ENCODE results near the gene FOXR1. TPM values are rescaled to one million over a fixed set of nuclear protein-coding genes. Genes with fewer than 3 reads are reported as not detected.

The FOXR1 gene
- total and polyA plus RNA-seq, 2 donors (not counting 3 experiments of a cell fraction or from before 2014, with no cell fraction given) = not detected

GRCh38 chr11:118998388-118998717 lies 26.8 kb downstream of the FOXR1 start:
- Histone ChIP-seq H4K20me1 (replicated peaks; ENCODE audit: control insufficient read depth, extremely low read depth, insufficient read depth, low read length) (no peaks in the 10 kb centered on the region), H3K4me1 (ENCODE audit: control insufficient read depth, extremely low read depth, insufficient read depth, low read length) (peaks cover 18% of the 10 kb centered on the region), H3K27me3 (ENCODE audit: control insufficient read depth in 2 of 2, insufficient read depth in 2 of 2, low read length in 2 of 2) (no peaks in the 10 kb centered on the region), H3K27ac (ENCODE audit: insufficient read depth, low read depth, low read length) (peak overlapping the region; percentile 26), H3K36me3 (ENCODE audit: control insufficient read depth in 2 of 2, extremely low read depth in 1 of 2, insufficient read depth in 2 of 2, low read length in 2 of 2) (peaks cover 2 to 6% of the 10 kb centered on the region in 2 experiments), H3K79me2 (ENCODE audit: control insufficient read depth, insufficient read depth, low read length) (peaks cover 8% of the 10 kb centered on the region), H3K4me3 (replicated peaks in 1 of 3; ENCODE audit: insufficient read depth in 1 of 3, low read depth in 1 of 3, low read length in 3 of 3) (peak overlapping the region; percentile 61 to 81 (median 62)), H2AFZ (ENCODE audit: low read depth, low read length) (peak overlapping the region; percentile 46), H3K9me3 (replicated peaks; ENCODE audit: control insufficient read depth, insufficient read depth, low read length) (no peaks in the 10 kb centered on the region), H3K9ac (replicated peaks; ENCODE audit: extremely low read depth, insufficient read depth, low read length) (peak overlapping the region; percentile 50), H3K9me1 (replicated peaks; ENCODE audit: control insufficient read depth, extremely low read depth, insufficient read depth, low read length) (no peaks in the 10 kb centered on the region), H3K4me2 (ENCODE audit: insufficient read depth, low read length) (peak overlapping the region; percentile 82)
- FAIRE-seq = no peak
- CTCF ChIA-PET = interaction anchor here (1.0 to 1.6 kb wide), 5 partner anchors 18 to 403 kb away, joined by 3 to 4 read pairs (median 3); partner anchors contain the start of gene TRAPPC4
- no TSS peak for BruUV-seq (replicated peaks)
- no peak for DNase-seq (ENCODE audit: low read depth, low spot score)
- dilution Hi-C loops (cut with MboI; ENCODE audit: extremely low pct_ligation_motif_present, low sequenced_read_pairs) (no loop called here), intact Hi-C loops (cut with micrococcal nuclease) (loop anchor here (1.0 to 5.0 kb wide), 2 partner anchors 20 to 59 kb away; partner anchors contain the start of genes HYOU1, RPS25 and TRAPPC4)
- TF ChIP-seq EZH2 (IDR thresholded peaks at IDR 0.05; ENCODE audit: borderline replicate concordance, low read depth, low read length, severe bottlenecking) (no peak), GATA2 (IDR thresholded peaks at IDR 0.05; ENCODE audit: insufficient read depth, insufficient read length, low read depth, low read length) (no peak), MYC (IDR thresholded peaks at IDR 0.05; ENCODE audit: low read depth, low read length) (no peak), FOS (IDR thresholded peaks at IDR 0.05; ENCODE audit: borderline replicate concordance, insufficient read depth, low read length) (no peak), POLR2A (IDR thresholded peaks at IDR 0.05; ENCODE audit: low read depth, low read length) (no peak)
- POLR2A ChIA-PET = interaction anchor here (1.4 kb wide), 1 partner anchor 20 kb away, joined by 6 read pairs; the partner anchor contains the start of genes RPS25 and TRAPPC4

- dilution Hi-C loops (cut with MboI; ENCODE audit: extremely low pct_ligation_motif_present, low sequenced_read_pairs) (no loop called here), intact Hi-C loops (cut with micrococcal nuclease) (loop anchor here (1.0 to 5.0 kb wide), 2 partner anchors 19 to 58 kb away; partner anchors contain the start of genes HYOU1, RPS25 and TRAPPC4)
- Histone ChIP-seq H3K79me2 (ENCODE audit: control insufficient read depth, insufficient read depth, low read length) (peaks cover 8% of the 10 kb centered on the region), H3K27me3 (ENCODE audit: control insufficient read depth in 2 of 2, insufficient read depth in 2 of 2, low read length in 2 of 2) (no peaks in the 10 kb centered on the region), H3K4me3 (replicated peaks in 1 of 3; ENCODE audit: insufficient read depth in 1 of 3, low read depth in 1 of 3, low read length in 3 of 3) (peak overlapping the region; percentile 61 to 81 (median 62)), H2AFZ (ENCODE audit: low read depth, low read length) (peak overlapping the region; percentile 46), H3K9me3 (replicated peaks; ENCODE audit: control insufficient read depth, insufficient read depth, low read length) (no peaks in the 10 kb centered on the region), H3K36me3 (ENCODE audit: control insufficient read depth in 2 of 2, extremely low read depth in 1 of 2, insufficient read depth in 2 of 2, low read length in 2 of 2) (peaks cover 2 to 6% of the 10 kb centered on the region in 2 experiments), H3K4me1 (ENCODE audit: control insufficient read depth, extremely low read depth, insufficient read depth, low read length) (peaks cover 18% of the 10 kb centered on the region), H4K20me1 (replicated peaks; ENCODE audit: control insufficient read depth, extremely low read depth, insufficient read depth, low read length) (no peaks in the 10 kb centered on the region), H3K9me1 (replicated peaks; ENCODE audit: control insufficient read depth, extremely low read depth, insufficient read depth, low read length) (no peaks in the 10 kb centered on the region), H3K9ac (replicated peaks; ENCODE audit: extremely low read depth, insufficient read depth, low read length) (peak overlapping the region; percentile 50), H3K27ac (ENCODE audit: insufficient read depth, low read depth, low read length) (peak overlapping the region; percentile 26), H3K4me2 (ENCODE audit: insufficient read depth, low read length) (peak overlapping the region; percentile 82)
- CTCF ChIA-PET = interaction anchor here (0.6 to 1.0 kb wide), 2 partner anchors 20 to 420 kb away, joined by 3 to 4 read pairs; partner anchors contain the start of gene TRAPPC4
- peak; percentile 95 for FAIRE-seq
- no TSS peak for BruUV-seq (replicated peaks)
- POLR2A ChIA-PET = interaction anchor here (0.6 kb wide), 1 partner anchor 86 kb away, joined by 3 read pairs; no protein-coding TSS in a partner anchor
- TF ChIP-seq GATA2 (IDR thresholded peaks at IDR 0.05; ENCODE audit: insufficient read depth, insufficient read length, low read depth, low read length) (no peak), JUN (IDR thresholded peaks at IDR 0.05; ENCODE audit: borderline replicate concordance, insufficient read depth, insufficient read length, low read depth) (peak; percentile 41), FOS (IDR thresholded peaks at IDR 0.05; ENCODE audit: borderline replicate concordance, insufficient read depth, low read length) (peak; percentile 65)
- DNase-seq (ENCODE audit: low read depth, low spot score) = peak; percentile 39
These were observed 27.3 kb downstream of the FOXR1 start for GRCh38 chr11:118998822-118999221.

All from endothelial cell of umbilical vein (primary cell).